Heart left ventricle (tissue), 16 donors: ENCODE measurements around the gene SLC6A13. TPM values are rescaled to one million over a fixed set of nuclear protein-coding genes. Genes with fewer than 3 reads are reported as not detected.
A peak's percentile ranks its signal among the peaks of the same experiment; 100 is the strongest.

Experiments used
- ATAC-seq, 4 donors: fragments of 200-7000 bp; cut with Tn5 transposase; one replicate each; pipeline ENCODE4 v1.9.1; 2020 to 2022; ENCODE audit warnings: moderate library complexity in 4 of 4, mild to moderate bottlenecking in 3 of 4, moderate number of reproducible peaks in 1 of 4
- DNase-seq, 5 donors: peaks; one replicate each; pipeline ENCODE4 v3.0.0-alpha.2; 2020
- H3K27ac ChIP-seq, 12 donors: fragments of 200-600 bp; sonication (generic) in 4 of 12; one replicate each; pipeline versions ENCODE4 v1.5.0 to v1.8.0; 2016 to 2022; ENCODE audit warnings: mild to moderate bottlenecking in 2 of 12
- H3K27me3 ChIP-seq, 9 donors: fragments of 200-600 bp; sonication (generic) in 2 of 9; one replicate each; pipeline versions ENCODE4 v1.5.1 to v1.8.0; 2016 to 2022; ENCODE audit warnings: mild to moderate bottlenecking in 3 of 9
- H3K36me3 ChIP-seq, 9 donors: fragments of 200-600 bp; sonication (generic) in 2 of 9; one replicate each; pipeline versions ENCODE4 v1.5.0 to v1.8.0; 2018 to 2022; ENCODE audit warnings: mild to moderate bottlenecking in 2 of 9
- H3K4me1 ChIP-seq, 12 donors: fragments of 200-600 bp; sonication (generic) in 4 of 12; one replicate each; pipeline versions ENCODE4 v1.5.0 to v1.8.0; 2016 to 2022; ENCODE audit warnings: mild to moderate bottlenecking in 3 of 12
- H3K4me3 ChIP-seq, 12 donors: fragments of 200-600 bp; sonication (generic) in 4 of 12; one replicate each; pipeline versions ENCODE4 v1.5.0 to v1.8.0; 2017 to 2022; ENCODE audit warnings: mild to moderate bottlenecking in 9 of 12, moderate library complexity in 4 of 12
- H3K9me3 ChIP-seq, 12 donors: fragments of 200-600 bp; sonication (generic) in 4 of 12; one replicate each; pipeline versions ENCODE4 v1.5.0 to v1.8.0; 2016 to 2022; ENCODE audit warnings: mild to moderate bottlenecking in 1 of 12
- POLR2A ChIP-seq, 2 donors: fragments of 450-650 bp; IDR thresholded peaks; one replicate each; pipeline ENCODE4 v1.6.1; 2017; ENCODE audit warnings: antibody characterized with exemption in 2 of 2, mild to moderate bottlenecking in 2 of 2, moderate library complexity in 2 of 2
- WGBS, 4 donors: extraction: QIAGEN DNeasy Blood & Tissue Kit in 2 of 4; methylation state at CpG; one replicate each; pipeline versions ENCODE4 v1.1.5 to v1.1.7; 2013 to 2018; 5-methylcytosine and 5-hydroxymethylcytosine counted together
- intact Hi-C, 10 donors: fragments of 100-400 bp; cut with DNase I; formaldehyde crosslinking; loops; one replicate each; pipeline versions ENCODE4 v1.11.1 to v1.14.2; 2022
- polyA plus RNA-seq, 2 donors: library from polyadenylated mRNA; stranded (reverse); fragments of 200-250 nt; gene quantifications; one replicate each; pipeline ENCODE4 v1.2.3, GENCODE V29; 2013
- total RNA-seq, 9 donors: library from RNA; depleted of rRNA in 2 of 9; stranded (reverse); fragments of >200 nt in 2 of 9; fragmentation: NEBNext Ultra II Directional in 3 of 9; extraction: Animal tissue kit (Norgen Biotek cat#: 25700) in 3 of 9; gene quantifications; one replicate each; pipeline versions ENCODE4 v1.1.0 to v1.2.4, GENCODE V29; 2016 to 2023
- TF ChIP-seq, protein P1 (sequence below), 12 donors: fragments of 200-600 bp; sonication (generic) in 4 of 12; IDR thresholded peaks; one replicate each; pipeline versions ENCODE4 v1.5.0 to v1.8.0; 2018 to 2022; ENCODE audit warnings: antibody characterized with exemption in 12 of 12, mild to moderate bottlenecking in 5 of 12
- donor health status: ischemic (EF 13 %, LVEDD 7.1; RV severe dilation, severe dysfunction).
- donor health status: healthy with polysubstance abuse.
- donor health status: DM: no; HTN: yes; CAD: no.
- donor health status: DM: no; HTN: no; CAD: no.
- donor health status: ischemic (EF 25% LVEDD 6.9; RV normal size, moderate dysfunction).
- donor health status: ischemic (EF 25% LVEDD 5.7; RV mildly dilated, moderate dysfunction).
- donor health status: healthy.
- donor health status: DM: yes; HTN: yes; CAD: no.
- donor health status: ischemic (EF 35%, LVEDD 5.7; RV mildly dilated, moderate dysfunction).
- donor health status: nonischemic (EF 11% LVEDD 7.7; RV severe dilation, severe dysfunction).
- donor health status: DM: yes; HTN: yes; CAD: no.
- donor health status: PGD.
- donor health status: ischemic (EF 29% LVEDD 5.4; RV normal size, mild dysfunction).
- donor health status: nonischemic (EF 23%, LVEDD 6.1; RV moderate dilation, normal function).

Gene SLC6A13
- total and polyA plus RNA-seq, 11 donors: 0.79 to 4.6 (median 2.6) TPM

DNA sequence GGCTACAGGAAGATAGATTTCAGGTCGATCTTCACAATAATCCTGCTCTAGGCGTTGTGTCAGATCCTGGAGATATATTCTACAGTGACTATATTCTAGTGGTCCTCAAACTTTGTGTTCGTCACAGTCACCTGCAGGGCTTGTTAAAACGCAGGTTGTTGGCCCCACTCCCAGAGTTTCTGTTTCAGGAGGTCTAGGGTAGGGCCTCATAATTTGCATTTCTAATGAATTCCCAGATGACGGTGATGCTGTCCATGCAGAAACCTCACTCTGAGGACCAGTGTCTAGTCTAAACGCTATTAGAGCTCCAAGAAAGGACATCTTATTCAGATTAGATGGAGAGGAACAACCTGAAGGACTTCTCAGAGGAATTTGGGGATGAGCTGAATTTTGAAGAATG, 13.2 kb upstream of the SLC6A13 start:
- TF ChIP-seq, protein P1, sequence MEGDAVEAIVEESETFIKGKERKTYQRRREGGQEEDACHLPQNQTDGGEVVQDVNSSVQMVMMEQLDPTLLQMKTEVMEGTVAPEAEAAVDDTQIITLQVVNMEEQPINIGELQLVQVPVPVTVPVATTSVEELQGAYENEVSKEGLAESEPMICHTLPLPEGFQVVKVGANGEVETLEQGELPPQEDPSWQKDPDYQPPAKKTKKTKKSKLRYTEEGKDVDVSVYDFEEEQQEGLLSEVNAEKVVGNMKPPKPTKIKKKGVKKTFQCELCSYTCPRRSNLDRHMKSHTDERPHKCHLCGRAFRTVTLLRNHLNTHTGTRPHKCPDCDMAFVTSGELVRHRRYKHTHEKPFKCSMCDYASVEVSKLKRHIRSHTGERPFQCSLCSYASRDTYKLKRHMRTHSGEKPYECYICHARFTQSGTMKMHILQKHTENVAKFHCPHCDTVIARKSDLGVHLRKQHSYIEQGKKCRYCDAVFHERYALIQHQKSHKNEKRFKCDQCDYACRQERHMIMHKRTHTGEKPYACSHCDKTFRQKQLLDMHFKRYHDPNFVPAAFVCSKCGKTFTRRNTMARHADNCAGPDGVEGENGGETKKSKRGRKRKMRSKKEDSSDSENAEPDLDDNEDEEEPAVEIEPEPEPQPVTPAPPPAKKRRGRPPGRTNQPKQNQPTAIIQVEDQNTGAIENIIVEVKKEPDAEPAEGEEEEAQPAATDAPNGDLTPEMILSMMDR (IDR thresholded peaks at IDR 0.05): no peak
- no peak for TF ChIP-seq POLR2A (IDR thresholded peaks at IDR 0.05)

GRCh38 chr12:273382-273781, 10.7 kb upstream of the SLC6A13 start:
- 27 to 57% (median 52%) methylated on average over 3 of the region's 3 CpGs for WGBS, 4 donors
- no peak overlapping the region for H3K27ac ChIP-seq
- TF ChIP-seq POLR2A (IDR thresholded peaks at IDR 0.05): no peak
- TF ChIP-seq, protein P1 (IDR thresholded peaks at IDR 0.05): no peak
- no peak for ATAC-seq
- no peak for DNase-seq
- H3K4me3 ChIP-seq: no peak overlapping the region
- H3K27me3 ChIP-seq: no peaks in the 10 kb centered on the region
- H3K9me3 ChIP-seq: no peaks in the 10 kb centered on the region
- H3K4me1 ChIP-seq: peaks cover 0 to 24% (median 2%) of the 10 kb centered on the region in 12 donors
- H3K36me3 ChIP-seq: no peaks in the 10 kb centered on the region
- intact Hi-C loops: no loop called here

More for the DNA sequence above, 13.2 kb upstream of the SLC6A13 start:
- no peak overlapping the region for H3K4me3 ChIP-seq
- H3K36me3 ChIP-seq: peaks cover 0 to 6% (median 0%) of the 10 kb centered on the region in 9 donors
- DNase-seq: no peak
- H3K9me3 ChIP-seq: no peaks in the 10 kb centered on the region
- intact Hi-C loops: no loop called here
- H3K4me1 ChIP-seq: peaks cover 0 to 10% (median 0%) of the 10 kb centered on the region in 12 donors
- no peak overlapping the region for H3K27ac ChIP-seq
- H3K27me3 ChIP-seq: no peaks in the 10 kb centered on the region
- no peak for ATAC-seq
- WGBS, 4 donors: 84 to 90% (median 88%) methylated on average over 6 of the region's 6 CpGs

- Histone ChIP-seq H3K36me3 (no peaks in the 10 kb centered on the region), H3K27me3 (no peaks in the 10 kb centered on the region), H3K9me3 (no peaks in the 10 kb centered on the region), H3K4me3 (no peak overlapping the region), H3K4me1 (peaks cover 0 to 26% (median 2%) of the 10 kb centered on the region in 12 donors), H3K27ac (no peak overlapping the region)
- 88 to 93% (median 90%) methylated on average over 6 of the region's 6 CpGs for WGBS, 4 donors
- DNase-seq (no peak), ATAC-seq (no peak)
- TF ChIP-seq POLR2A (IDR thresholded peaks at IDR 0.05): no peak
- TF ChIP-seq, protein P1 (IDR thresholded peaks at IDR 0.05): no peak
- intact Hi-C loops: no loop called here
Observed at GRCh38 chr12:272942-273341, 10.3 kb upstream of the SLC6A13 start.

GRCh38 chr12:271161-271560, 8.5 kb upstream of the SLC6A13 start:
- H3K36me3 ChIP-seq: no peaks in the 10 kb centered on the region
- intact Hi-C loops: no loop called here
- no peaks in the 10 kb centered on the region for H3K9me3 ChIP-seq
- DNase-seq (no peak), ATAC-seq (peak in 2 of 4 donors; percentile 25 to 27)
- peaks cover 0 to 36% (median 2%) of the 10 kb centered on the region in 12 donors for H3K4me1 ChIP-seq
- no peak overlapping the region for H3K4me3 ChIP-seq
- H3K27me3 ChIP-seq: no peaks in the 10 kb centered on the region
- TF ChIP-seq, protein P1 (IDR thresholded peaks at IDR 0.05): no peak
- no peak for TF ChIP-seq POLR2A (IDR thresholded peaks at IDR 0.05)
- 58 to 82% (median 72%) methylated on average over 4 of the region's 4 CpGs for WGBS, 4 donors
- H3K27ac ChIP-seq: no peak overlapping the region
